NCI-H2196 (cell line): ENCODE measurements around the gene APCDD1L.
"Not testable (repeated sequence)": the region's sequence is repeated elsewhere in the genome, so short reads cannot be mapped to it uniquely, and the experiment has no call there.

Experiments used
- DNase-seq: peaks from one replicate; lab custom pipeline; 2025; ENCODE audit not compliant: unreplicated experiment; lab: John Stamatoyannopoulos, UW

The APCDD1L gene

DNA sequence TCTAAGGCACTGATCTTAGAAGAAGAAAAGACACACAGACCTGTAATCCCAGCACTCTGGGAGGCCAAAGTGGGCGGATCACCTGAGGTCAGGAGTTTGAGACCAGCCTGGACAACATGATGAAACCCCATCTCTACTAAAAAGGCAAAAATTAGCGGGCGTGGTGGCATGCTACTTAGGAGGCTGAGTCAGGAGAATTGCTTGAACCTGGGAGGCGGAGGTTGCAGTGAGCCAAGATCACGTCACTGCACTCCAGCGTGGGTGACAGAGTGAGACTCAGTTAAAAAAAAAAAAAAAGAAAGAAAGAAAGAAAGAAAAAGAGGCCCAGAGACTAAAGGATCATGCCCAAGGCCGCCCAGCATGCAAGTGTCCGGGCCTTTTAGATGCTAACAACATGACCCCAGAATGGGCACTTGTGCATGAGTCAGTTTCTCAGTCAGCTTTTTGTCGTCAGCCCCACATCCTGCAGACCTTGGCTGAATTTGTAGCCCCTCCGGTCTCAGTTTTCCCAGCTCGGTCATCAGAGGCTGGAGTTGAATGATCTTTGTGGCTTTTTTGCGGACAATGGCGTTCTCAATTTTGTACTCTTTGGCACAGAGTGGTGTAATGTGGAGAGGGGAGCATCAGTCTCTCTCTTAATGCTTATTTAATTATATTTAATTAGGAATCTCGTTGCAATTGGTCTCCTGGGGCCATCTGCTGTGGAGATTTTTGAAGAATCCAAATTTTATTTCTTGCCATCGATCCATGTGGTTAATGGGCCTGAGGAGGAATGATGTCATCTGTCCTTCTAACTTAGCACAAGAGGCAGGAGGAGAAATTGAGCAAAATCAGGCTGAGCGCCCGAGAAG, 30.6 kb upstream of the APCDD1L start:
- no peak for DNase-seq

DNA sequence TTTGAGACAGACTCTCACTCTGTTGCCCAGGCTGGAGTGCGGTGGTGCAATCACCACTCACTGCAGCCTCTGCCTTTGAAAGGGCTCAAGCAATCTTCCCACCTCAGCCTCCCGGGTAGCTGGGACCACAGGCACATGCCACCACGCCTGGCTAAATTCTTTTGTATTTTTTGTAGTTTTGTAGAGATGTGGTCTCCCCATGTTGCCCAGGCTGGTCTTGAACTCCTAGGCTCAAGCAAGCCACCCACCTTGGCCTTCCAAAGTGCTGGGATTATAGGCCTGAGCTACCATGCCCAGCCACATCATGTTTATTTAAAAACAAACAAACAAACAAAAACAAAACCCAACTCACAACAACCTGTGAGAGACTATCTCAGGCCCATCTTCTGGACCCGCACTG, 29.7 kb upstream of the APCDD1L start:
- DNase-seq: no peak

DNA sequence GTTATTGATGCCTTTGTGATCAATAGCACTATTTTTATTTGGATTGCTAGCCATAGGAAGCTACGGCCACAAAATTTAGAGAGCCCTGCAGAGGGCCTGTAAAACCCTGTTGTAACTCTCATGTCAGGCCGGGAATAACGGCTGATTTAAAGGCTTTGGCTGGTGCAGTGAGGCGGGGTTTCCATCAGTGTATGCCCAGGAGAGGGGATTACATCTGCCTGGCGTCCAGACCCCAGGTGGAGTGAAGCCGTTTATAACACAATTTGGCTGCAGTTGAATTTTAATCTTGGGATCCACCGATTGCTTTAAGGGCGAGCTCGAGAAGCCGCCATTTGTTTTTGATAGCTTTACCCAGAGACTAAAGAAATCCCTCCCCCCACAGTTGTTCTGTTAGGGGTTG, 29.1 kb upstream of the APCDD1L start:
- no peak for DNase-seq

DNA sequence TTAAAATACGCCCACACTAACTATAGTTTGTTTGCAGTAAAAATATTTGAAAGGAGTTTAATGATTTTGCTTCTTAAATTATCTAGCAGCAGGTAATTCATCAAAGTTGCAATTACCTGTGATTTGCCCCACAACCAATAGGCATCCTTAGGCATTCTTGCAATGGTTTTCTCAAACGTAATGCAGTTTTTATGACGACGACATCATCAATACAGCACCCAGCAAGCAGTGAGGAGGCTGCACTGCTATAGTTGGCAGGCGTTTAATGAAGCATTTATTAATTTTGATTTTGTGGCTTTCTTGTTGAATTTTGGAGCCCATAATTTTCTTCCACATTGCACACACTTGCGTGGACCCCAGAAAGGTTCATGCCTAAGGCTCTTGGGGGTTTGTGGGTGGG, 28.1 kb upstream of the APCDD1L start:
- no peak for DNase-seq

DNA sequence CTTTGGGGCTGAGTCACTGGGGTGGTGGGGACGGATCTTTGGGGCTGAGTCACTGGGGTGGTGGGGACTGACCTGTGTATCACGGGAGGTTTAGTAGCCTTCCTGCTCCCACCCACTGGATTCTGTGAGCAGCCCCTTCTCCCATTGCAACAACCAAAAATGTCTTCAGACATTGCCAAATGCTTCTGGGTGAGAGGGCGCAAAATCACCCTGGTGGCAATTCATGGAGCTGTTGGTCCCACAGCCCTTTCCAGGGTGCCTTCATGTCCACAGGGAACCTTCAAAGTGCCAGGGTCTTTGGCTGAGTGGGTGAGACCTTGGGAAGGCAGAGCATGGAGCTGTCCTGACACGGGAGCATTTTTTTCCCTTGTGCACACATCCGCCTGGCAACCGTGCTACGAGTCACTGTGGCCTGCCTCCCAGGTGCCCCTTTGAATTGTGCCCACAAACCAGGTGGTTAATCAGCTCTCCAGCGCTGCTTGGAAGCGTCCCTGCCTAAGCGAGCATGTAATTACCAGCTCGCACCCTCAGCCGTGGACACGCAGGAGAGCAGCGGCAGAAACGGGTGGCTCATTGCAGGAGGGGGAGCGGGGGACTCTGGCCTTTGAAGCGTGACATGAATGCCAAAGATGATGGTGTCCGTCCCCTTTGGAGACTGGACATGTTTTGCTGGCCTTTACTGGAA, 27.4 kb upstream of the APCDD1L start:
- DNase-seq: no peak

DNA sequence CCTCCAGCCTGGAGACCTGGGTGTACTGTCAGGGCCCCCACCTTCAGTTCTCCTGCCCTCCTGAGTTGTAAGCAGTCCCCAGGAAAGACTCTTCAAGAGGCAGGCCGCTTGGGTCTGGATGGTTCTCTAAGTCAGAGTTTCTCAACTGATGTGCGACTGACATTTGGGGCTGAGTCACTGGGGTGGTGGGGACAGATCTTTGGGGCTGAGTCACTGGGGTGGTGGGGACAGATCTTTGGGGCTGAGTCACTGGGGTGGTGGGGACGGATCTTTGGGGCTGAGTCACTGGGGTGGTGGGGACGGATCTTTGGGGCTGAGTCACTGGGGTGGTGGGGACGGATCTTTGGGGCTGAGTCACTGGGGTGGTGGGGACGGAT, 26.8 kb upstream of the APCDD1L start:
- DNase-seq: not testable (repeated sequence)

DNA sequence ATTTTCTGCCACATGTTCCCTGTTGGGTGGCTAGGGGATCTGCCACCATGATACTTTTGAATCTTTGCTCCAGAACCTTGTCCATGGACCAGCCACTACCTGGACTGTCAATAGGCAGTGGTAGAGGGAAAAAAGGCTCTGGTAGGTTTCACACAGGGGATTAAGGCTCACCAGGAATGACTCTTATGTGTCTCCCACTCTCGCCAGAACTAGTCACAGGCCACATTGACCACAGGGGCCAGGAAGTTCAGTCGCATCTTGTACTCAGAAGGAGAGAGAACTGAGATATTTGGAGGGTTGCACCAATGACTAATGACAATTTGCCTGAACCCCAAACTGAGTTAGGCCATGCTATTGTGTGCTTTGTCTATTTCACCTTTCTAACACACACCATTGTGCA, 23.6 kb upstream of the APCDD1L start:
- DNase-seq: no peak

DNA sequence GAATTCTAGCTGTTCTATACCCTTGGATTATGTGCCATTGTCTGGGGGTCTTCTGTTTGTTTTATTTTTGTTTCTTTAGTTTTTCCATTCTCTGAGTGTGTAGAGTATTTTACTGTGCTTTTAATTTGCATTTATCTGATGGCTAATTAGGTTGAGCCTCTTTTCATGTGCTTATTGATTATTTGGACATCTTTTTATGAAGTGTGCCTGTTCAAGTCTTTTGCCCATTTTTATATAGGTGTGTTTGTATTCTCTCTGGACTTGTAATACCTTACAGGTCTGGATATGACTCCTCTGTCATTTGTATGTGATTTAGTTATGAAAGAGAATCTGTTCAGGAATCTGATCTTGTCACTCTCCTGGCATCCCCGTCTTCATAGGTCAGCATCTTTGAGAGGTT, 22.6 kb upstream of the APCDD1L start:
- no peak for DNase-seq

DNA sequence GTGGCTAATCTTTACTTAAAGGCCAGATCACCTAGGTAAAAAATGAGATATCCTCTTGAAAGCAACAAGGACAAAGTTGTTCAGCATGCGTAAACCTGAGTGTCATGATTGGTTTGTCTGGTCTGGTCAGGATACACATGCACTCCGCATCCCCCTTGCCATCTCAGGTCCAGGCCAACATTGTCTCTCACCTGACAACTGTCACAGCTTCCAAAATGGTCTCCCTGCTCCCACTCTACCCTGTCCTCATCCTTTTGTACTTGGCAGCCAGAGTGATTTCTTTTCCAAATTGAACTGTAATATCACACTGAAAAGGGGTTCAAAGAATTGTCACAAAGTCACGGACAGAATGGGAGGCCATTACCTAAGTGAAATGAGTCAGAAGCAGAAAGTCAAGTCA, 21.1 kb upstream of the APCDD1L start:
- DNase-seq: no peak

DNA sequence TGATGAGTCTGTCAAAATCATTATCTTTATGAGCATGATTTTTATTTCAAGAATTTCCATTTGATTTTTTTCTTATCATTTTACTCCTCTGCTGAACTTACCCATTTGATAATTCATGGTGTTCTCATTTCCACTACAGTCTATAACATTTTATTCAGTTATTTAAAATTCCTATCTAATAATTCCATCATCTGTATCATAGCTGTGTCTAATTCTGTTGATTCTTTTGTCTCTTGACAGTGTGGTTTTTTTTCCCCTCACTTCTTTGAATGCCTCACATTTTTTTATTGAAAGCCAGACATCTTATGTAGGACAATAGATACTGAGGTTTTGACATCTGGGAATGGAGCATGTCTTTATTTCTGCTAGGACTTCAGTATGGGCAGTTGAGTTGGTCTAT, 16.5 kb upstream of the APCDD1L start:
- no peak for DNase-seq

DNA sequence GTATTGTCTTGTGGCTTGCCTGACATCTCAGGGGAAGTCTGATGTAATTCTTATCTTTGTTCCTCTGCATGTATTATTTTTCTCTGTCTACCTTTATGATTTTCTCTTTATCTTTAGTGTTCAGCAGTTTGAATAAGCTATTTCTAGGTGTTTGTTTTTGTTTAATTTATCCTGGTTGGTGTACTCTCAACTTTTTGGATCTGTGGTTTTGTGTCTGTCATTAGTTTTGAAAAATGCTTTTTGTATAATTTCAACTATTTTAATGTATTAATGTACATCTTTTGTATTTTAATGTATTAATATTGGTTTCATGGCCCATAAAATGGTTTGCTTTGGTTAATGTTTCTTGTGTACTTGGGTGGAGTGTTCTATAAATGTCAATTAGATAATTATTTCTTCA, 15.9 kb upstream of the APCDD1L start:
- DNase-seq: no peak

DNA sequence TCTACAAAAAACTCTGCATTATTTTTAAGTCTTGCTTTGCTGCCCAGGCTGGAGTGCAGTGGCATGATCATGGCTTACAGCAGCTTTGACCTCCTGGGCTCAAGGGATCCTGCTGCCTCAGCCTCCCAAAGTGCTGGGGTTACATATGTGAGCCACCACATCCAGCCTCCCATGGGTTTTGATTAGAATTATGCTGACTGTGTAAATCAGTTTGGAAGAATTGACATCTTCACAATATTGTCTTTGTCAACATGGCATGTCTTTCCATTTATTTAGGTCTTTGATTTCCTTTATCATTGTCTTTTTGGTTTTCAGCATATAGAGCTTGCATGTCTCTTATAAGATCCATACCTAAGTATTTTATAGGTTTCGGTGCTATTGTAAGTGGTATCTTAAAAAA, 13.2 kb upstream of the APCDD1L start:
- no peak for DNase-seq

DNA sequence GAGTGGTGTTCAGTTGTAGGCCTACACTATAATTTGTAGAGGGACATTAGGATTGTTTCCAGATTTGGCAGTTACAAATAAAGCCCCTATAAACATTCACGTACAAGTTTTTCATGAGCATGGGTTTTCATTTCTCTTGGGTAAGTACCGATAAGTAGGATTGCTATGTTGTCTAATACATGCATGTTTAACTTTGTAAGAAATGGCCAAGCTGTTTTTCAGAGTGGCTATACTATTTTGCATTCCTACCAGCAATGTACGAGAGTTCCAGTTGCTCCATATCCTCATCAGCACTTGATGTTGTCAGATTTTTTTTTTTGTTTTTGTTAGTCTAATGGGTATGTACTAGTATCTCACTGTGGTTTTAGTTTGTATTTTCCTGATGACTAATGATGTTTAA, 11.2 kb upstream of the APCDD1L start:
- DNase-seq: no peak

DNA sequence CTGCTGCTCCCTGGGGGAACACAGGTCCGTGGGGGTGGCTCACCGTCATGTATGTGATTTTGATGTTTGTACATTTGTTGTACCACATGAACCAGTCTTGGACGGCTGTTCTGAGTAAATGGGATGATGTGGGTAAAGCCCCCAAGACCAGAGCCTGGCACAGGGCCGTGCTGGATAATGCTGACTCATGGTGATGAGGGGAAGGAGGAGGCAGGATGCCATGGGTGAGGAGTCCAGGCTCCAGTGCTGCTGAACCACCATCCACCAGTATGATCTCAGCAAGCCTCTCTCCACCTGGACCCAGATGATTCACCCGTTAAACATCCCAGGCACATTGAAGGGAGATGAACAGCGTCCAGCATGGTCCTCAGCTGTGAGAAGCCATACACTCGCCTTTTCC, 9.6 kb upstream of the APCDD1L start:
- no peak for DNase-seq

DNA sequence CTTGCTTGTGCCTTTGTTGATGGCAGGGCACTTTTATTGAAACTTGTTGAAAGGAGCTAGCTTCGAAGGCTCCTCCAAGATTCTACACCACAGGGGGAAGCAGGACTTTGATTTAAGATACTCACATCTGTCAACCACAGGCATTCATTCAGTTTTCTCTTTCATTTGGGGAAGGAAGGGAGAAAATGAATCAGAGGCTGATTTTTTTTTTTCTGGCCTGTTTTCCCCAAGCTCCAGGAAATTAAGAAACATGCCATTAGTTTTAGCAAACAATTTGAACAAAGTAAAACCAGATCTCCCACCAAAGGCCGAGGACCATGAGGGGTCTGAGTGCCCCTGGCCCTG, 8.7 kb upstream of the APCDD1L start:
- no peak for DNase-seq

DNA sequence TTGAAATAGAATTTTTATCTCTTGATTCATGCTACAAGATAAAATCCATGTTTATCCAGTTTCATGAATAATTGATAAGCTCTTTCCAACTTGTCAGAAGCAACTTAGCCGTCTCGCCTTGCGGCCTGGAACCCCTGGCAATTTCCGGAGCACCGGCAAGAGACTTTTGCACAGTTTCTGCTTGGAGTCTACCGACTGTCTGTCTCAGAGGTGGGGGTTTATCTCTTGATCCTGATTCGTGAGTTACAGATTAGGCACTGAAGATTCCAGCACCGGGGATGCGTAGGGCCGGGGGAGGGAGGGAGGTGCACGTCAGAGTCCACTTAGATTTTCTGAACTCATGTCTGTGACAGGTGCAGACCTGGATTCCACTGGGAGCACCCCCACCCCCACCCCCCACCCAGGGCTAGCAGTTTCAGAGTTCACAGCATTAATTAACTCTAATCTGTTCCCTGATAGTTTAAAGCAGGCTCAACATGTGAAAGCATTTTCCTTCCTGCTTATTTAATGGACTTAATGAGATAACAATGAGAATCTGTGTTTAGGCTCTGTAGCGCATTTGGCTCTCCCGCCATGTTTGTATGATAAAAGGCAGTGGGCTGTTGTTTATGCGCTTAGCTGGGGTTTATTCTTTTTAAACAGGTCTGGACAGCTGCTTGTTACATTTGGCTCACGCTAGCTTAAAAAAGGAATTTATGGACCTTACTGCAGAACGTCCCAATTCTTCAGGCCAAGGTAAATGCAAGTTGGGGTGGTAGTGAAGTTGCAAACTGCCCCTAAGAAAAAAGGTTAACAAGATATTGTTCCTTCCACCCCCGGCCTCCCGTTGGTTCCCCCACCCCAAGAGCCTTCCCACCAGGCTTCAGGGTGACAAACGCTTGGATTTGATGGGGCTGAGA, 8.1 kb upstream of the APCDD1L start:
- no peak for DNase-seq

DNA sequence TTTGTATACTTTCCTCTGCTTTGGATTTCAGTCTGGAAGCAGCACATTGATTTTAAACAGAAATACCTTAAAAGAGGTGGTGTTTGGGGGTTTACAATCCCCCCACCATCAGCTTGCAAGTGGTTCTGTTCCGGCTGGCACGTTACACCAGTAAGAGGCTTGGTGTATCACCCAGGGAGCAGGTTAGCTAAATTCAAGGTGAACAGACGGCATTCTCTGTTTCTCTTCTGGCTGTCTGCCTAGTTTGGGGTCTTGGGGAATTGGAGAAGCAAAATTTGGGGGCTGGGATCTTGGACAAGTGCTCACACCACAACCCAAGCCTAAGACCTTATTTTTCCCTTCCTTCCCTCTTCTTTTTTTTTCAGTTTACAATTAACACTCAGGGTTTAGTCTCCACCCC, 7.5 kb upstream of the APCDD1L start:
- no peak for DNase-seq

DNA sequence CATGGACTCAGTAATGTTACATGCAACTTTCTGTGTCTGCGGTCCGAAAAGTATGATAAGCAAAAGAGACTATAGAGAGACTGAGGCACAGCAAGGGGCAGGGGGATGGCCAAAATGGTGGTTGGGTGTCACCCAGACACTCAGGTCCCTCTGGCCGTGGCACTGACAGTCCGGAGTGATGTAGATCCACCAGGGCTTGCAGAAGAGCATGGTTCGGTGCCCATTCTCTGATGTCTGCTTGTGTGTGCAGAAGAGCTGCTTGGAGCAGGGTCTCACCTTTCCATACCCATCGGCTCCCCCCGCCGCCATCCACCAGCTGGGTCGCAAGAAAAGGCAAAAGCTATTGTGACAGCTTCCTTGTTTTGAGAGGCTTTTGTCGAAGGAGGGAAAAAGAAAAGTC, 6.6 kb upstream of the APCDD1L start:
- no peak for DNase-seq

DNA sequence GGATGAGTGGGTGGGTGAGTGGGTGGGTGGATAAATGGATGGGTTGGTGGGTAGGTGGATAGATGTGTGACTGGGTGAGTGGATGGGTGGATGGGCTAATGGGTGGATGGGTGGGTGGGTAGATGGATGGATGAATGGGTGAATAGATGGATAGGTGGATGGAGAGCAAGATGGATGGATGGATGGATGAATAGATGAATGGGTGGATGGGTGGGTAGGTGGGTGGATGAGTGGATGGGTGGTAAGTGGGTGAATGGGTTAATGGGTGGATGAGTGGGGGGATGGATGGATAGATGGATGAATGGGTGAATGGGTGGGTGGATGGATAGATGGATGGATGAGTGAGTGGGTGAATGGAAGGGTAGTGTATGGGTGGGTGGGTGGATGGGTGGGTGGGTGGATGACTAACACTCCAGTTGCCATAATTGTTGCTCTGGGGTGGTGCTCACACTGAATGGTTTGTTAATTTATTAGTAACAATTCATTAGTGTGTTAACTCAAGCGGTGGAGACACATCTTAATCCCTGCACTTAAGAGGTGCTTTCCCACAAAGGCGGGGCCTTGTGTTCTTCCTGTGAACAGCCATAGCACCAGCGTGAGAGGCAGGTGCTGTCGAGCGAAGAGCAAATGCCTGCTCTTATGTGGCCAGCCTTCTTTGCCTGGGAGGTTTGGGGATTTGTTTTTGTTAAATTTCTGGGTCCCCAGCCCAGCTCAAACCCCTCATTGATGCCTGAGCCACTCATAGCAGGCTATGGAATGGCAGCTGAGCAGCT, 4.9 kb upstream of the APCDD1L start:
- DNase-seq: no peak

DNA sequence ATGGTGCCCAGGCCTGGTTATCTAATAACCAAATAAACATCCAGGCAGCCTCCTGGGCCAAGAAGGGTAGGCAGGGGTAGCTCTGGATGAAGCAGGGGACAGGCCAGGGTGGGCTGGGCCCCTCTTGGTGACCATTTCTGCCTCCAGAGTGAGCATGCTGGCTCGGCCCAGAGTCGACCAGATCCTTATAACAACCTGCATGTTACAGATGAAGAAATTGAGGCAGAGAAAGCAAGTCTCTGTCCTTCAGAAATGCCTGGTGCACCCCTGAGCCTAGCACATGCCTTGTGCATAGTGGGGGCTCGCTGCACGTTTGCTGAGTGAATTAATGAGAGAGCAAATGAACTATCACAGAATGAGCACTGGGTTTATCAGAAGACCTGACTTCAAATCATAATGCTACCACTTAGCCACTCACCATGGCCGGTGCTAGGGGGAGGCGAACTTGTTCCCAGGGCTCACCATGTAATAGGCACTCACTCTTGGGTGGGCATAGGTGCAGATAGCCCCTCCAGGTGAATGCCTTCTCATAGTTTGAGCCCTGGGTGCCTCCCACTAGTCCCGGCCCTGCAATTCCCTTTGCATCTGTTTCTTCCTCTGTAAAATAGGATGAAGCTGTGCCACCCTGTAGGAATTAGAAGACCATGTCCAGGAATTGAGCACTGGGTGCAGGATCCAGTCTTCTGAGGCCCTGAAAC, 3.8 kb upstream of the APCDD1L start:
- no peak for DNase-seq

DNA sequence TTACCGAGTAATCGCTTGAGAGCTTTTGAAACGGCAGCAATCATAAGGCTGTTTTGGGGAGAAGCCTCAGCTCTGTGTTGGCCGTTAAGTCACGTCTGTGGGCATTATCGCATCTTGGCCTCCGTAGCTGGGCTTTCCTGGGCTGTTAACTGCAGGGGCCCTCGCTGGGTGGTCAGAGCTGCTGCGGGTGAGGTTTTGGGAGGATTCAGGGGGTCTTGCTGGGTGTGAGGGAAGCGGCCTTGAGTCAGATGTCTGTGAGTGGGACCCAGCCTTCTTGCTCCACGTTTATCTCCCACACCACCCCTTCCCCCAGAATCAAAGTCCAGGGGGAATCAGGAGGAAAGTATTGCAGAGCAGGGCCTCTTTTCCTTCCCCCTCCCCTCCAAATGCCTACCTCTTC, 3.2 kb upstream of the APCDD1L start:
- DNase-seq: no peak
